RWPE2 (cell line): Measurements from ENCODE around the gene CCNG2.

Experiments used
- ATAC-seq: fragments of 200-7000 bp; cut with Tn5 transposase; 3 replicates; pipeline ENCODE4 v1.9.1; 2021; ENCODE audit warnings: low read depth
- DNase-seq: peaks from one replicate; pipeline ENCODE4 v3.0.0-alpha.2; 2020; ENCODE audit warnings: low spot score
- H3K27ac ChIP-seq: fragments of 450-650 bp; 2 replicates; pipeline ENCODE4 v1.5.1; 2017; ENCODE audit warnings: mild to moderate bottlenecking; ENCODE audit not compliant: poor library complexity, severe bottlenecking
- H3K27me3 ChIP-seq: fragments of 250-450 bp; sonication (Bioruptor Pico); 2 replicates; pipeline ENCODE4 v1.5.1; 2021; ENCODE audit warnings: mild to moderate bottlenecking, moderate library complexity; ENCODE audit not compliant: insufficient read depth, poor library complexity, severe bottlenecking
- H3K36me3 ChIP-seq: fragments of 250-450 bp; sonication (Bioruptor Pico); 2 replicates; pipeline ENCODE4 v1.5.1; 2020; ENCODE audit warnings: low read depth, mild to moderate bottlenecking, moderate library complexity
- H3K4me1 ChIP-seq: fragments of 250-450 bp; sonication (Bioruptor Pico); 2 replicates; pipeline ENCODE4 v1.5.1; 2021; ENCODE audit warnings: mild to moderate bottlenecking, moderate library complexity; ENCODE audit not compliant: insufficient read depth, poor library complexity, severe bottlenecking
- H3K4me3 ChIP-seq: fragments of 250-450 bp; sonication (Bioruptor Pico); 2 replicates; pipeline ENCODE4 v1.5.1; 2021; ENCODE audit warnings: mild to moderate bottlenecking, moderate library complexity; ENCODE audit not compliant: severe bottlenecking
- H3K9me3 ChIP-seq: fragments of 250-450 bp; sonication (Bioruptor Pico); 2 replicates; pipeline ENCODE4 v1.5.1; 2021; ENCODE audit warnings: mild to moderate bottlenecking, moderate library complexity; ENCODE audit not compliant: severe bottlenecking
- TF ChIP-seq, protein P1 (sequence below): fragments of 450-650 bp; IDR thresholded peaks from one replicate; pipeline ENCODE4 v1.5.1; 2017; ENCODE audit warnings: mild to moderate bottlenecking, moderate library complexity; ENCODE audit not compliant: poor library complexity, severe bottlenecking

The CCNG2 gene

DNA sequence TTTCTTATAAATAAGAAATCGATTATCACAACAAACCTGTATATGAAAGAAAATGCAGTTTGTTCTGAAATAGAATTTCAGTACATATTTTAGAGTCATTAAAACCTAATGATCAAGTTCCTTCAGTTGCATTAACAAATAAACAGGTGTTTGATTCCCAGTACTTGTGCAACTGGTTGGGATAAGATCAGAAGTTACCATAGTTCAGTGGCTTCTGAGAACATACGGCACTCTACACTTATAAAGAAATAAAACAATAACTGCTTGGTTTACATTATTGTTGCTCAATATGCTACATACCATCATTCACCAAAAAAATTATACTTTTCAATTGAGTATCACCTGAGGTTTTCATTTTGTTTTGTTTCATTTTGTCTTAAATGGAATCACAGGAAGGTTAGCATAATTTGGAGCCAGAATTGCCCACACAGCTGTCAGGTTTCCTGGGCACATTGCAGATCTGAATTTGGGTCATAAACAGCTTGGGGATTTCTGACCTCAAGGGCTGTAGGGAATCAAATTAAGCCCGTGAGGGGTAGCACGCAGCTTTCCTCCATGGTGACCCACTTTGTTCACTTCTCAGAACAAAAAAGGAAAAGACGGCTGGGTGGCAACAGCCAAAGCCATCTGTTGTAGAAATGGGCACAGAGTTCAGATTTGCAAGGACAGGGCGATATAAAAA lies 14.9 kb upstream of the CCNG2 start:
- ATAC-seq, result no peak
- Histone ChIP-seq H3K27ac (no peak overlapping the region), H3K4me1 (peaks cover 19% of the 10 kb centered on the region), H3K4me3 (no peak overlapping the region), H3K36me3 (no peaks in the 10 kb centered on the region), H3K9me3 (no peaks in the 10 kb centered on the region), H3K27me3 (no peaks in the 10 kb centered on the region)
- TF ChIP-seq, protein P1, sequence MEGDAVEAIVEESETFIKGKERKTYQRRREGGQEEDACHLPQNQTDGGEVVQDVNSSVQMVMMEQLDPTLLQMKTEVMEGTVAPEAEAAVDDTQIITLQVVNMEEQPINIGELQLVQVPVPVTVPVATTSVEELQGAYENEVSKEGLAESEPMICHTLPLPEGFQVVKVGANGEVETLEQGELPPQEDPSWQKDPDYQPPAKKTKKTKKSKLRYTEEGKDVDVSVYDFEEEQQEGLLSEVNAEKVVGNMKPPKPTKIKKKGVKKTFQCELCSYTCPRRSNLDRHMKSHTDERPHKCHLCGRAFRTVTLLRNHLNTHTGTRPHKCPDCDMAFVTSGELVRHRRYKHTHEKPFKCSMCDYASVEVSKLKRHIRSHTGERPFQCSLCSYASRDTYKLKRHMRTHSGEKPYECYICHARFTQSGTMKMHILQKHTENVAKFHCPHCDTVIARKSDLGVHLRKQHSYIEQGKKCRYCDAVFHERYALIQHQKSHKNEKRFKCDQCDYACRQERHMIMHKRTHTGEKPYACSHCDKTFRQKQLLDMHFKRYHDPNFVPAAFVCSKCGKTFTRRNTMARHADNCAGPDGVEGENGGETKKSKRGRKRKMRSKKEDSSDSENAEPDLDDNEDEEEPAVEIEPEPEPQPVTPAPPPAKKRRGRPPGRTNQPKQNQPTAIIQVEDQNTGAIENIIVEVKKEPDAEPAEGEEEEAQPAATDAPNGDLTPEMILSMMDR, result no peak
- DNase-seq, result no peak

DNA sequence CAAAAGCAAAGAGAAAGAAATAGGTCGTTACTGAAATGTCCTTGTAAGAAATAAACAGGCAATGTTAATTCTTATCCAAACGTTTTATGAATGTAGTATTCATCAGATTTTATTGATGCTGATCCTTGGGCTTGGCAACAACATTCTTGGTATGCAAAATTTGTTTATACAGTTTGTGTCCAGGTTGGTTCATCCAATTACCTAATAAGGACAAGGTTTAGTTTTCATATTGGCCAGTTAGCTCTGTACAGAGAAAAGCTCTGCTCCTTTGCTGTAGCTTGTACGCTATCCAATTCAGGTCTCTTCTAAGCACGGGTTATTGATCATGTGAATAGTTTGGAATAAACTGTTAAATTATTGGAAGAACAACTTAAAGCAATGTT lies 14.4 kb upstream of the CCNG2 start:
- DNase-seq (no peak), ATAC-seq (no peak)
- Histone ChIP-seq H3K4me1 (peaks cover 20% of the 10 kb centered on the region), H3K9me3 (no peaks in the 10 kb centered on the region), H3K27ac (no peak overlapping the region), H3K27me3 (no peaks in the 10 kb centered on the region), H3K36me3 (no peaks in the 10 kb centered on the region), H3K4me3 (no peak overlapping the region)
- TF ChIP-seq, protein P1, result no peak

DNA sequence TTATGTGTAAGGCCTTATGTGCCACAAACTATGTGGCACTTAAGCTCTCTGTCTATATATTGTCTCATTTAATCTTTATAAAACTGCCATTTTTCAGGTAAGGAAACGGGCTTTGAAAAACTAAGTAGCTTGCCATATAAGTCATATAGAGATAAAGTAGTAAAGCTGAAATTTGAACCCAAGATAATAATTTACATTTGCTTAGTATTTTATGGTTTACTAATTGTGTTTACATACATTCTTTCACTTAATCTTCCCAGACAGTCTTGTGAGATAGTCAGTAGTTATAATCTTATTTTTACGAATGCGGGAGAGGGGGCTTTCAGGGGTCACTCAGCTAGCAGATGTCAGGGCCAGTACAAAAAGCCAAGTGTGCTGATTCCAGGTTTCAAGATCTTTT lies 13.9 kb upstream of the CCNG2 start:
- no peaks in the 10 kb centered on the region for H3K9me3 ChIP-seq
- H3K36me3 ChIP-seq, result no peaks in the 10 kb centered on the region
- TF ChIP-seq, protein P1, result no peak
- H3K27ac ChIP-seq, result no peak overlapping the region
- no peak overlapping the region for H3K4me3 ChIP-seq
- no peaks in the 10 kb centered on the region for H3K27me3 ChIP-seq
- peaks cover 20% of the 10 kb centered on the region for H3K4me1 ChIP-seq
- ATAC-seq (no peak), DNase-seq (no peak)

DNA sequence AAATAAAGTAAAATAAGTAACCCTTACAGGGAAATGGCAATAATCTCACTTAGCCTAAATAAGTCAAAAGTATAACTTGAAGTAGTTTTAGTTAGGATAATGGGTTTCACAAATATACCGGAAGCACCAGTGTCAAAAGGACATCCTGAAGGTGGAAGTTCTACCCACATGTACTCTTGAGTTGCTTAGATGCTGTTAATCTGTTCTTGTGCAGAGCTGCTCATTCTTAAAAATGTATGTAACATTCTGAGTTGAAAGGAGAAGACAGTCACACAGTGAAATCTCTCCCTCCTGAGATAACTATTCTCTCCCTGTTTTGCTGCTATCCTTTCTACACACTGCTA lies 11.2 kb upstream of the CCNG2 start:
- Histone ChIP-seq H3K4me1 (peaks cover 20% of the 10 kb centered on the region), H3K4me3 (no peak overlapping the region), H3K36me3 (no peaks in the 10 kb centered on the region), H3K27me3 (no peaks in the 10 kb centered on the region), H3K9me3 (no peaks in the 10 kb centered on the region), H3K27ac (peak overlapping the region; percentile 74)
- TF ChIP-seq, protein P1, result no peak
- ATAC-seq, result no peak; the same call in 2 of the 3 replicates
- no peak for DNase-seq

DNA sequence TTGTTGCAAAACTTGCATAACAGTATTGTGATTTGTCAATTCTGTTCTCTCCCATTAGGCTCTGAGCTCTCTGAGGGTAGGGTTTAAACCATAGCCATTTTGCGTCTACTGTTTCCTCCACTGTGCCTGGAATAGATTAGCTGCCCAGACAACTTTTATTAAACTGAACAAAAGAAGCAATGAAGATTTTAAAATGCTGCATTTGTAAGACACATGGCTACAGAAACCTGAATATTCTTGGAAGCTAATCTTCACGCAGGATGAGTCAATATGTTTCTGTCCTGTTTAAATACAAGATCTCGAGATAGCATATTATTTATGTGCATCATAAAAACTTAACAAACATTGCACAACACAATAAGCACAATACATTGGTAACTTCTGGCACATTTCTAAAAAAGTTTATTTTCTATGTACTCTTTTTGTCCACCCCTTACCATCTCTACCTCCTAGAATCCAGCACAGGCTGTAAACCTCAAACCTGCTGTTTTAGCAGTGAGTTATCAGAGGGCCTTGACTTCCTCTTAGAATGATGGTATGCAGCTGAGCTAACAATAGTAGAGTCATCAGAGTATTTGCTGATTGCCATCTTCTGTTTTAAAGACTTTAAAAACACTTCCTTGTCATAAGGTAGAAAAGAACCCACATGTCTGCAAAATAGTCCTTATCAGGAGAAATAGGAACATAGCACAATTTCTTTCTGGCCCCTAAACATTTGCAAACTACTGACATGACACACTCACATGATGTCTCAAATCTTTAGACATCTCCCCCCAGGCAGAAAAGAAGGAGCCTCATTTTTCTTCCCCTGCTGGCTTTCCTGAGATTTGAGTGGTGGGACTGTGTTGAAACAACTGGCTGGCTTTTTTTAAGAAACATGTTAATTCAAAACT lies 10.6 kb upstream of the CCNG2 start:
- peak overlapping the region; percentile 74 for H3K27ac ChIP-seq
- TF ChIP-seq, protein P1, result no peak
- no peak for DNase-seq

More for the DNA sequence above, 10.6 kb upstream of the CCNG2 start:
- Histone ChIP-seq H3K9me3 (no peaks in the 10 kb centered on the region), H3K4me1 (peaks cover 20% of the 10 kb centered on the region), H3K4me3 (no peak overlapping the region), H3K27me3 (no peaks in the 10 kb centered on the region), H3K36me3 (no peaks in the 10 kb centered on the region)
- ATAC-seq, result peak; percentile 93
